CD14-positive monocyte (primary cell): Measurements from ENCODE around the gene AFDN. TPM values are rescaled to one million over a fixed set of nuclear protein-coding genes. Genes with fewer than 3 reads are reported as not detected.
A peak's percentile ranks its signal among the peaks of the same experiment; 100 is the strongest.

ENCODE experiments used
- DNase-seq, 3 donors: peaks; one replicate each; pipeline ENCODE4 v3.0.0-alpha.2; 2011 to 2022
- H2AFZ ChIP-seq: 2 replicates; pipeline ENCODE4 v1.6.0; 2012; ENCODE audit warnings: mild to moderate bottlenecking, low read depth, low read length, inconsistent platforms; ENCODE audit not compliant: insufficient read depth, poor library complexity, severe bottlenecking
- H3K27ac ChIP-seq, 2 donors: 1 replicate in 1 of 2; 2 replicates in 1 of 2; pipeline ENCODE4 v1.5.1; 2012 to 2013; ENCODE audit warnings: low read length in 2 of 2, control low read depth in 1 of 2, inconsistent platforms in 1 of 2, low read depth in 1 of 2, mild to moderate bottlenecking in 1 of 2
- H3K27me3 ChIP-seq, 2 donors: one replicate each; pipeline versions ENCODE4 v1.6.0 to v1.6.1; 2011 to 2013; ENCODE audit warnings: low read length in 2 of 2; ENCODE audit not compliant: control insufficient read depth in 2 of 2, insufficient read depth in 2 of 2
- H3K36me3 ChIP-seq, 2 donors: replicated peaks in 1 of 2; 1 replicate in 1 of 2; 2 replicates in 1 of 2; pipeline versions ENCODE4 v1.5.1 to v1.6.1; 2012 to 2013; ENCODE audit warnings: low read length in 2 of 2, control low read depth in 1 of 2, inconsistent platforms in 1 of 2, mild to moderate bottlenecking in 1 of 2; ENCODE audit not compliant: insufficient read depth in 2 of 2, control insufficient read depth in 1 of 2
- H3K4me1 ChIP-seq, 2 donors: 1 replicate in 1 of 2; 2 replicates in 1 of 2; pipeline versions ENCODE4 v1.5.1 to v1.6.1; 2012 to 2013; ENCODE audit warnings: low read length in 2 of 2, control low read depth in 1 of 2, inconsistent platforms in 1 of 2, mild to moderate bottlenecking in 1 of 2, moderate library complexity in 1 of 2; ENCODE audit not compliant: insufficient read depth in 2 of 2, control insufficient read depth in 1 of 2
- H3K4me2 ChIP-seq: replicated peaks from 2 replicates; pipeline ENCODE3; 2012; ENCODE audit warnings: low read length, moderate library complexity, mild to moderate bottlenecking; ENCODE audit not compliant: poor library complexity, severe bottlenecking; ENCODE audit errors: extremely low read depth
- H3K4me3 ChIP-seq, 3 experiments: fragments of 200-600 bp in 1 of 3; sonication (generic) in 1 of 3; replicated peaks in 1 of 3; 1 replicate in 2 of 3; 2 replicates in 1 of 3; pipeline ENCODE4 v1.5.1; 2011 to 2013; ENCODE audit warnings: low read length in 3 of 3, mild to moderate bottlenecking in 3 of 3, control low read depth in 2 of 3, low read depth in 2 of 3, inconsistent platforms in 1 of 3, moderate library complexity in 1 of 3
- H3K79me2 ChIP-seq: 2 replicates; pipeline ENCODE4 v1.6.0; 2012; ENCODE audit warnings: mild to moderate bottlenecking, control low read depth, inconsistent platforms, low read length, moderate library complexity; ENCODE audit not compliant: insufficient read depth
- H3K9ac ChIP-seq: 2 replicates; pipeline ENCODE4 v1.6.0; 2017; ENCODE audit warnings: low read length, mild to moderate bottlenecking; ENCODE audit not compliant: insufficient read depth, poor library complexity, severe bottlenecking
- H3K9me3 ChIP-seq, 2 donors: replicated peaks in 1 of 2; 1 replicate in 1 of 2; 2 replicates in 1 of 2; pipeline versions ENCODE4 v1.5.1 to v1.6.1; 2012 to 2013; ENCODE audit warnings: low read length in 2 of 2, control low read depth in 1 of 2; ENCODE audit not compliant: control insufficient read depth in 1 of 2, insufficient read depth in 1 of 2
- H4K20me1 ChIP-seq: 2 replicates; pipeline ENCODE4 v1.6.0; 2012; ENCODE audit warnings: mild to moderate bottlenecking, low read length, control low read depth, moderate library complexity; ENCODE audit not compliant: insufficient read depth
- H3K27ac Mint-ChIP-seq, 7 donors: one replicate each; pipeline ENCODE4 v1.8.0; 2020; ENCODE audit warnings: mild to moderate bottlenecking in 7 of 7, mixed read lengths in 7 of 7, moderate library complexity in 6 of 7, inconsistent platforms in 2 of 7
- H3K27me3 Mint-ChIP-seq, 3 donors: one replicate each; pipeline ENCODE4 v1.8.0; 2021 to 2022; ENCODE audit warnings: low read depth in 3 of 3, mild to moderate bottlenecking in 3 of 3, mixed read lengths in 3 of 3, moderate library complexity in 3 of 3, inconsistent platforms in 1 of 3
- H3K36me3 Mint-ChIP-seq, 2 donors: one replicate each; pipeline ENCODE4 v1.8.0; 2020; ENCODE audit warnings: mixed read lengths in 2 of 2, inconsistent platforms in 1 of 2, mild to moderate bottlenecking in 1 of 2
- H3K4me1 Mint-ChIP-seq: one replicate; pipeline ENCODE4 v1.8.0; 2020; ENCODE audit warnings: mild to moderate bottlenecking, mixed read lengths
- H3K4me3 Mint-ChIP-seq, 2 donors: one replicate each; pipeline ENCODE4 v1.8.0; 2020; ENCODE audit warnings: mild to moderate bottlenecking in 2 of 2, mixed read lengths in 2 of 2, moderate library complexity in 1 of 2
- H3K9me3 Mint-ChIP-seq, 7 donors: one replicate each; pipeline ENCODE4 v1.8.0; 2020 to 2022; ENCODE audit warnings: mixed read lengths in 7 of 7, mild to moderate bottlenecking in 6 of 7, moderate library complexity in 6 of 7, inconsistent platforms in 2 of 7
- WGBS: methylation state at CpG from one replicate; pipeline ENCODE4 v1.1.5; 2013; ENCODE audit warnings: missing lambda C conversion rate; ENCODE audit not compliant: insufficient coverage; 5-methylcytosine and 5-hydroxymethylcytosine counted together
- intact Hi-C, 2 donors: fragments of 100-400 bp; cut with micrococcal nuclease; formaldehyde crosslinking; loops; one replicate each; pipeline versions ENCODE4 v1.15.0 to v1.15.1; 2023
- polyA plus RNA-seq, 3 donors: library from polyadenylated mRNA; depleted of rRNA in 1 of 3; unstranded in 2 of 3; stranded (reverse) in 1 of 3; fragments of 300-500 nt in 2 of 3; fragments of >200 nt in 1 of 3; fragmentation: Illumina TruSeq in 2 of 3; gene quantifications; 1 replicate in 2 of 3; 2 replicates in 1 of 3; pipeline ENCODE4 v1.2.3, GENCODE V29; 2012 to 2021
- TF ChIP-seq, protein P1 (sequence below): fragments of 200-600 bp; IDR thresholded peaks from one replicate; pipeline ENCODE4 v1.8.0; 2022; ENCODE audit warnings: antibody characterized with exemption, mild to moderate bottlenecking

Gene AFDN
- polyA plus RNA-seq, 3 donors, result 0.03 to 1.5 TPM; not detected in 1

GRCh38 chr6:167978607-167979006 lies 151.9 kb downstream of the AFDN start:
- intact Hi-C loops, result no loop called here
- peaks cover 3 to 21% of the 10 kb centered on the region in 2 donors for H3K9me3 ChIP-seq
- no peak overlapping the region for H3K4me2 ChIP-seq
- H3K4me3 ChIP-seq, result no peak overlapping the region
- H3K4me1 Mint-ChIP-seq, result no peaks in the 10 kb centered on the region
- H3K27ac ChIP-seq, result no peak overlapping the region
- no peak for DNase-seq
- H3K4me1 ChIP-seq, result no peaks in the 10 kb centered on the region
- H4K20me1 ChIP-seq, result no peaks in the 10 kb centered on the region
- H3K27me3 Mint-ChIP-seq, result peaks cover 0 to 4% (median 3%) of the 10 kb centered on the region in 3 donors
- H2AFZ ChIP-seq, result no peak overlapping the region
- H3K36me3 ChIP-seq, result no peaks in the 10 kb centered on the region
- no peaks in the 10 kb centered on the region for H3K36me3 Mint-ChIP-seq
- TF ChIP-seq, protein P1, sequence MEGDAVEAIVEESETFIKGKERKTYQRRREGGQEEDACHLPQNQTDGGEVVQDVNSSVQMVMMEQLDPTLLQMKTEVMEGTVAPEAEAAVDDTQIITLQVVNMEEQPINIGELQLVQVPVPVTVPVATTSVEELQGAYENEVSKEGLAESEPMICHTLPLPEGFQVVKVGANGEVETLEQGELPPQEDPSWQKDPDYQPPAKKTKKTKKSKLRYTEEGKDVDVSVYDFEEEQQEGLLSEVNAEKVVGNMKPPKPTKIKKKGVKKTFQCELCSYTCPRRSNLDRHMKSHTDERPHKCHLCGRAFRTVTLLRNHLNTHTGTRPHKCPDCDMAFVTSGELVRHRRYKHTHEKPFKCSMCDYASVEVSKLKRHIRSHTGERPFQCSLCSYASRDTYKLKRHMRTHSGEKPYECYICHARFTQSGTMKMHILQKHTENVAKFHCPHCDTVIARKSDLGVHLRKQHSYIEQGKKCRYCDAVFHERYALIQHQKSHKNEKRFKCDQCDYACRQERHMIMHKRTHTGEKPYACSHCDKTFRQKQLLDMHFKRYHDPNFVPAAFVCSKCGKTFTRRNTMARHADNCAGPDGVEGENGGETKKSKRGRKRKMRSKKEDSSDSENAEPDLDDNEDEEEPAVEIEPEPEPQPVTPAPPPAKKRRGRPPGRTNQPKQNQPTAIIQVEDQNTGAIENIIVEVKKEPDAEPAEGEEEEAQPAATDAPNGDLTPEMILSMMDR, result no peak
- no peaks in the 10 kb centered on the region for H3K79me2 ChIP-seq
- no peak overlapping the region for H3K27ac Mint-ChIP-seq
- 90% methylated on average over 7 of the region's 7 CpGs for WGBS
- no peaks in the 10 kb centered on the region for H3K27me3 ChIP-seq
- H3K9ac ChIP-seq, result no peak overlapping the region
- peaks cover 6 to 24% (median 13%) of the 10 kb centered on the region in 7 donors for H3K9me3 Mint-ChIP-seq
- H3K4me3 Mint-ChIP-seq, result no peak overlapping the region

GRCh38 chr6:167979436-167980139 lies 152.9 kb downstream of the AFDN start:
- Histone ChIP-seq H3K9me3 (peaks cover 9 to 26% of the 10 kb centered on the region in 2 donors), H3K27me3 (no peaks in the 10 kb centered on the region), H3K9ac (no peak overlapping the region), H2AFZ (no peak overlapping the region), H3K27ac (no peak overlapping the region), H3K4me2 (no peak overlapping the region), H4K20me1 (no peaks in the 10 kb centered on the region), H3K4me1 (no peaks in the 10 kb centered on the region), H3K79me2 (no peaks in the 10 kb centered on the region), H3K4me3 (no peak overlapping the region), H3K36me3 (no peaks in the 10 kb centered on the region)
- H3K27me3 Mint-ChIP-seq, result peaks cover 0 to 6% (median 3%) of the 10 kb centered on the region in 3 donors
- TF ChIP-seq, protein P1, result no peak
- H3K4me1 Mint-ChIP-seq, result no peaks in the 10 kb centered on the region
- no peak overlapping the region for H3K4me3 Mint-ChIP-seq
- H3K36me3 Mint-ChIP-seq, result no peaks in the 10 kb centered on the region
- peak overlapping the region in 1 of 7 donors; percentile 2 for H3K27ac Mint-ChIP-seq
- peaks cover 6 to 30% (median 15%) of the 10 kb centered on the region in 7 donors for H3K9me3 Mint-ChIP-seq
- WGBS, result 96% methylated on average over 12 of the region's 12 CpGs
- intact Hi-C loops, result no loop called here
- DNase-seq, result no peak
